Measurements from ENCODE around the gene DAP3. TPM values are rescaled to one million over a fixed set of nuclear protein-coding genes. Genes with fewer than 3 reads are reported as not detected.

DAP3 gene
- polyA plus RNA-seq, 1 of the 3 experiments (the other 2 are of a cell fraction) = 115 TPM

DNA sequence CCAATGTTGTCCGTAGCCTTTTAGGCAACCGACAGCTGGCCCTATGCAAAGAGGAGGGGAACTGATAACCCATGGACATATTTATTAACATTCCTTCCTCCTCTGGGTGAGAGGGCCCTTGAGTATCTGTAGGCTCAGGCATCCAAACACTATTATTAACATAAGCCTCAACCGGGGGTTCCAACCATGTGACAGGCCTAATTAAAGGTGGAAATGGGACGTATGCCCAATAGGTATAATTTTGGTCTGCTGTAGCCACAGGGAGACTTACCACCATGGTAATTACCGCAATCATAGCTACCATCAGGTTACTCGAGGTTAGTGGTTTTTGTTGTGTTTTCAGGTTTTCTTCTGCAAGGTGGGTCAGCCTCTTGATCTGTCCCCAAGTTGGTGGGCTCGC lies 5.3 kb downstream of the DAP3 start:
- Histone ChIP-seq H3K36me3 (replicated peaks in 1 of 2; ENCODE audit: control insufficient read depth in 1 of 2, insufficient read depth in 2 of 2, low read length in 1 of 2) (peaks cover 37 to 61% of the 10 kb centered on the region in 2 experiments), H3K4me2 (no peak overlapping the region), H2AFZ (ENCODE audit: low read depth) (no peak overlapping the region), H3K9ac (no peak overlapping the region), H3K4me1 (ENCODE audit: control insufficient read depth in 1 of 2, insufficient read depth in 2 of 2, low read depth in 1 of 2, low read length in 1 of 2) (peaks cover 0 to 7% of the 10 kb centered on the region in 2 experiments; a peak in 1 of 4 replicates), H3F3A (replicated peaks; ENCODE audit: insufficient read depth) (peaks cover 16% of the 10 kb centered on the region), H3K27ac (ENCODE audit: low read depth in 2 of 2, low read length in 1 of 2) (no peak overlapping the region), H3K9me2 (no peaks in the 10 kb centered on the region), H3K4me3 (ENCODE audit: low read depth in 2 of 2, low read length in 1 of 2) (no peak overlapping the region), H3K79me2 (ENCODE audit: insufficient read depth) (peaks cover 100% of the 10 kb centered on the region), H3K27me3 (ENCODE audit: insufficient read depth) (no peaks in the 10 kb centered on the region), H3K9me3 (no peaks in the 10 kb centered on the region; the same call in 1 of the 2 replicates), H4K20me1 (ENCODE audit: insufficient read depth) (peaks cover 13% of the 10 kb centered on the region; the same call in 1 of the 2 replicates)
- POLR2A ChIA-PET = no interaction called here
- CTCF ChIA-PET = interaction anchor here (1.2 kb wide), 1 partner anchor 35 kb away, joined by 3 read pairs; no protein-coding TSS in a partner anchor
- TF ChIP-seq SMC3 (IDR thresholded peaks at IDR 0.05; ENCODE audit: low read depth, low read length) (no peak), FOXJ3 (CRISPR knock-in tag; IDR thresholded peaks at IDR 0.05) (no peak), GABPA (IDR thresholded peaks at IDR 0.05; ENCODE audit: low read depth) (no peak), FOSL2 (IDR thresholded peaks at IDR 0.05; ENCODE audit: borderline replicate concordance, low read depth) (no peak), TCF12 (IDR thresholded peaks at IDR 0.05) (no peak), SIN3A (IDR thresholded peaks at IDR 0.05; ENCODE audit: borderline replicate concordance, low read depth, low read length) (no peak), RCOR1 (IDR thresholded peaks at IDR 0.05; ENCODE audit: low read length) (no peak), MXI1 (IDR thresholded peaks at IDR 0.05; ENCODE audit: low read depth, low read length) (no peak), GATA2 (CRISPR knock-in tag; IDR thresholded peaks at IDR 0.05) (no peak), TAF1 (IDR thresholded peaks at IDR 0.05; ENCODE audit: borderline replicate concordance, low read depth, low read length) (no peak), FOXM1 (IDR thresholded peaks at IDR 0.05; ENCODE audit: low read depth) (no peak), EP300 (IDR thresholded peaks at IDR 0.05; ENCODE audit: borderline replicate concordance in 1 of 2, low read depth in 1 of 2, low read length in 1 of 2) (no peak)
- TF ChIP-seq, protein P1, sequence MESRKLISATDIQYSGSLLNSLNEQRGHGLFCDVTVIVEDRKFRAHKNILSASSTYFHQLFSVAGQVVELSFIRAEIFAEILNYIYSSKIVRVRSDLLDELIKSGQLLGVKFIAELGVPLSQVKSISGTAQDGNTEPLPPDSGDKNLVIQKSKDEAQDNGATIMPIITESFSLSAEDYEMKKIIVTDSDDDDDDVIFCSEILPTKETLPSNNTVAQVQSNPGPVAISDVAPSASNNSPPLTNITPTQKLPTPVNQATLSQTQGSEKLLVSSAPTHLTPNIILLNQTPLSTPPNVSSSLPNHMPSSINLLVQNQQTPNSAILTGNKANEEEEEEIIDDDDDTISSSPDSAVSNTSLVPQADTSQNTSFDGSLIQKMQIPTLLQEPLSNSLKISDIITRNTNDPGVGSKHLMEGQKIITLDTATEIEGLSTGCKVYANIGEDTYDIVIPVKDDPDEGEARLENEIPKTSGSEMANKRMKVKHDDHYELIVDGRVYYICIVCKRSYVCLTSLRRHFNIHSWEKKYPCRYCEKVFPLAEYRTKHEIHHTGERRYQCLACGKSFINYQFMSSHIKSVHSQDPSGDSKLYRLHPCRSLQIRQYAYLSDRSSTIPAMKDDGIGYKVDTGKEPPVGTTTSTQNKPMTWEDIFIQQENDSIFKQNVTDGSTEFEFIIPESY (IDR thresholded peaks at IDR 0.05; ENCODE audit: borderline replicate concordance, low read depth) = no peak
- TF ChIP-seq, protein P2, sequence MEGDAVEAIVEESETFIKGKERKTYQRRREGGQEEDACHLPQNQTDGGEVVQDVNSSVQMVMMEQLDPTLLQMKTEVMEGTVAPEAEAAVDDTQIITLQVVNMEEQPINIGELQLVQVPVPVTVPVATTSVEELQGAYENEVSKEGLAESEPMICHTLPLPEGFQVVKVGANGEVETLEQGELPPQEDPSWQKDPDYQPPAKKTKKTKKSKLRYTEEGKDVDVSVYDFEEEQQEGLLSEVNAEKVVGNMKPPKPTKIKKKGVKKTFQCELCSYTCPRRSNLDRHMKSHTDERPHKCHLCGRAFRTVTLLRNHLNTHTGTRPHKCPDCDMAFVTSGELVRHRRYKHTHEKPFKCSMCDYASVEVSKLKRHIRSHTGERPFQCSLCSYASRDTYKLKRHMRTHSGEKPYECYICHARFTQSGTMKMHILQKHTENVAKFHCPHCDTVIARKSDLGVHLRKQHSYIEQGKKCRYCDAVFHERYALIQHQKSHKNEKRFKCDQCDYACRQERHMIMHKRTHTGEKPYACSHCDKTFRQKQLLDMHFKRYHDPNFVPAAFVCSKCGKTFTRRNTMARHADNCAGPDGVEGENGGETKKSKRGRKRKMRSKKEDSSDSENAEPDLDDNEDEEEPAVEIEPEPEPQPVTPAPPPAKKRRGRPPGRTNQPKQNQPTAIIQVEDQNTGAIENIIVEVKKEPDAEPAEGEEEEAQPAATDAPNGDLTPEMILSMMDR (IDR thresholded peaks at IDR 0.05) = no peak
- TF ChIP-seq, protein P3, sequence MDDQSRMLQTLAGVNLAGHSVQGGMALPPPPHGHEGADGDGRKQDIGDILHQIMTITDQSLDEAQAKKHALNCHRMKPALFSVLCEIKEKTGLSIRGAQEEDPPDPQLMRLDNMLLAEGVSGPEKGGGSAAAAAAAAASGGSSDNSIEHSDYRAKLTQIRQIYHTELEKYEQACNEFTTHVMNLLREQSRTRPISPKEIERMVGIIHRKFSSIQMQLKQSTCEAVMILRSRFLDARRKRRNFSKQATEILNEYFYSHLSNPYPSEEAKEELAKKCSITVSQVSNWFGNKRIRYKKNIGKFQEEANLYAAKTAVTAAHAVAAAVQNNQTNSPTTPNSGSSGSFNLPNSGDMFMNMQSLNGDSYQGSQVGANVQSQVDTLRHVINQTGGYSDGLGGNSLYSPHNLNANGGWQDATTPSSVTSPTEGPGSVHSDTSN (IDR thresholded peaks at IDR 0.05) = no peak
- TF ChIP-seq, protein P4, sequence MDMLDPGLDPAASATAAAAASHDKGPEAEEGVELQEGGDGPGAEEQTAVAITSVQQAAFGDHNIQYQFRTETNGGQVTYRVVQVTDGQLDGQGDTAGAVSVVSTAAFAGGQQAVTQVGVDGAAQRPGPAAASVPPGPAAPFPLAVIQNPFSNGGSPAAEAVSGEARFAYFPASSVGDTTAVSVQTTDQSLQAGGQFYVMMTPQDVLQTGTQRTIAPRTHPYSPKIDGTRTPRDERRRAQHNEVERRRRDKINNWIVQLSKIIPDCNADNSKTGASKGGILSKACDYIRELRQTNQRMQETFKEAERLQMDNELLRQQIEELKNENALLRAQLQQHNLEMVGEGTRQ (IDR thresholded peaks at IDR 0.05; ENCODE audit: borderline replicate concordance, low read depth, low read length) = no peak
- no peak for DNase-seq
- WGBS (ENCODE audit: low lambda C conversion rate) = 88% methylated on average over 7 of the region's 7 CpGs
